Prostate gland (tissue), 2 donors: ENCODE data around the gene CTNNA2.

Experiments used
- POLR2A ChIP-seq: fragments of 450-650 bp; IDR thresholded peaks from one replicate; pipeline ENCODE4 v1.6.1; 2016; ENCODE audit warnings: antibody characterized with exemption, mild to moderate bottlenecking
- POLR2AphosphoS5 ChIP-seq: sonication (generic); formaldehyde crosslinking; IDR thresholded peaks from one replicate; pipeline ENCODE4 v1.6.1; 2017; ENCODE audit warnings: antibody characterized with exemption
- TF ChIP-seq, protein P1 (sequence below), 4 experiments: fragments of 200-600 bp in 2 of 4; fragments of 450-650 bp in 2 of 4; sonication (generic) in 2 of 4; IDR thresholded peaks; 1 replicate in 3 of 4; 2 replicates in 1 of 4; pipeline ENCODE4 v1.5.1; 2016 to 2019; ENCODE audit warnings: antibody characterized with exemption in 4 of 4, mild to moderate bottlenecking in 2 of 4, moderate library complexity in 2 of 4

DNA sequence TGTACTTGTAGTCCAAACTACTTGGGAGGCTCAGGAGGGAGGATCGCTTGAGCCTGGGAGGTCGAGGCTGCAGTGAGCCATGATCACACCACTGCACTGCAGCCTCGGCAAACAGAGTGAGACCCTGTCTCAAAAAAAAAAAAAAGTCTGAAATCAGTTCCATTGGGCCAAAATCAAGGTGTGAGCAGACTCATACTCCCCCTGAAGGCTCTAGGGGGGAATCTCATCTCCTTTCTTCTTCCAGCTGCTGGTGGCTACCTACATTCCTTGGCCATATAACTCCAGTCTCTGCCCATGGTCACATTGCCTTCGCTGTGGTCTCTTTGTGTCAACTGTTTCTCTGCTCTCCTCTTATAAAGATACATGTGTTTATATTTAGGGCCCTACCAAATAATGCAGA lies 557.7 kb downstream of the CTNNA2 start:
- TF ChIP-seq, protein P1, sequence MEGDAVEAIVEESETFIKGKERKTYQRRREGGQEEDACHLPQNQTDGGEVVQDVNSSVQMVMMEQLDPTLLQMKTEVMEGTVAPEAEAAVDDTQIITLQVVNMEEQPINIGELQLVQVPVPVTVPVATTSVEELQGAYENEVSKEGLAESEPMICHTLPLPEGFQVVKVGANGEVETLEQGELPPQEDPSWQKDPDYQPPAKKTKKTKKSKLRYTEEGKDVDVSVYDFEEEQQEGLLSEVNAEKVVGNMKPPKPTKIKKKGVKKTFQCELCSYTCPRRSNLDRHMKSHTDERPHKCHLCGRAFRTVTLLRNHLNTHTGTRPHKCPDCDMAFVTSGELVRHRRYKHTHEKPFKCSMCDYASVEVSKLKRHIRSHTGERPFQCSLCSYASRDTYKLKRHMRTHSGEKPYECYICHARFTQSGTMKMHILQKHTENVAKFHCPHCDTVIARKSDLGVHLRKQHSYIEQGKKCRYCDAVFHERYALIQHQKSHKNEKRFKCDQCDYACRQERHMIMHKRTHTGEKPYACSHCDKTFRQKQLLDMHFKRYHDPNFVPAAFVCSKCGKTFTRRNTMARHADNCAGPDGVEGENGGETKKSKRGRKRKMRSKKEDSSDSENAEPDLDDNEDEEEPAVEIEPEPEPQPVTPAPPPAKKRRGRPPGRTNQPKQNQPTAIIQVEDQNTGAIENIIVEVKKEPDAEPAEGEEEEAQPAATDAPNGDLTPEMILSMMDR (IDR thresholded peaks at IDR 0.05) = no peak
- TF ChIP-seq POLR2A (no peak), POLR2AphosphoS5 (no peak)
